K562 (cell line): ENCODE results near the gene CCR8. TPM values are rescaled to one million over a fixed set of nuclear protein-coding genes. Genes with fewer than 3 reads are reported as not detected.

Source experiments
- ATAC-seq: fragments of 200-7000 bp; cut with Tn5 transposase; 3 replicates; pipeline ENCODE4 v1.9.1; 2020; ENCODE audit warnings: moderate library complexity
- BruUV-seq: library from RNA; stranded (reverse); fragments of 400-500 nt; replicated peaks from 2 replicates; lab custom pipeline; 2021; lab: Mats Ljungman, UMichigan
- CTCF ChIA-PET: fragments of 300-600 bp; formaldehyde crosslinking; extraction: SDS; loops from one replicate; lab custom pipeline; 2021; ENCODE audit warnings: low intra/inter-chr PET ratio; lab: Yijun Ruan, JAX
- POLR2A ChIA-PET: fragments of 300-600, 350-650 bp; sonication (Branson Sonifier 250); formaldehyde crosslinking; extraction: SDS; loops from one replicate; lab custom pipeline; 2021; ENCODE audit warnings: antibody characterized with exemption, inconsistent platforms; lab: Yijun Ruan, JAX
- DNase-seq, 4 experiments: peaks; one replicate each; pipeline versions ENCODE4 v3.0.0 to v3.0.0-alpha.2; 2011 to 2018; ENCODE audit warnings: low spot score in 3 of 4, mixed read lengths in 3 of 4; ENCODE audit errors: extremely low read depth in 1 of 4
- FAIRE-seq: peaks from 2 replicates; lab custom pipeline; 2011; peaks lifted over from hg19 to GRCh38; lab: Jason Lieb, UNC
- H2AFZ ChIP-seq: 2 replicates; pipeline ENCODE4 v1.6.0; 2011; ENCODE audit warnings: low read depth, low read length, control low read depth, inconsistent platforms
- H3K27ac ChIP-seq: fragments of 200-600 bp; 3 replicates; pipeline ENCODE4 v1.8.0; 2011; ENCODE audit warnings: low read depth, mild to moderate bottlenecking, control low read depth, inconsistent platforms, low read length, moderate library complexity, mixed read lengths; ENCODE audit errors: extremely low read depth
- H3K27me3 ChIP-seq, 2 experiments: fragments of 300-600 bp in 1 of 2; 2 replicates in 1 of 2; 3 replicates in 1 of 2; pipeline versions ENCODE4 v1.6.0 to v1.8.0; 2011; ENCODE audit warnings: inconsistent platforms in 2 of 2, low read length in 2 of 2, mild to moderate bottlenecking in 1 of 2, mixed read lengths in 1 of 2, moderate library complexity in 1 of 2; ENCODE audit not compliant: control insufficient read depth in 2 of 2, insufficient read depth in 2 of 2
- H3K36me3 ChIP-seq: fragments of 300-600 bp; 3 replicates; pipeline ENCODE4 v1.8.0; 2011; ENCODE audit warnings: mild to moderate bottlenecking, low read length, inconsistent platforms; ENCODE audit not compliant: control insufficient read depth, insufficient read depth
- H3K4me1 ChIP-seq, 2 experiments: fragments of 200-600 bp in 1 of 2; replicated peaks in 1 of 2; 2 replicates in 1 of 2; 3 replicates in 1 of 2; pipeline versions ENCODE4 v1.5.1 to v1.8.0; 2011; ENCODE audit warnings: inconsistent platforms in 2 of 2, low read length in 2 of 2, mild to moderate bottlenecking in 1 of 2, mixed read lengths in 1 of 2, moderate library complexity in 1 of 2; ENCODE audit not compliant: control insufficient read depth in 2 of 2, insufficient read depth in 2 of 2
- H3K4me2 ChIP-seq: 2 replicates; pipeline ENCODE4 v1.6.1; 2011; ENCODE audit warnings: low read length, control low read depth, inconsistent platforms, mixed read lengths; ENCODE audit not compliant: insufficient read depth
- H3K4me3 ChIP-seq: fragments of 200-600 bp; sonication (generic), shearing (Covaris generic); 2 replicates; pipeline ENCODE4 v1.5.1; 2016; ENCODE audit warnings: control low read depth, inconsistent platforms
- H3K79me2 ChIP-seq: fragments of 200-600 bp; 3 replicates; pipeline ENCODE4 v1.8.0; 2011; ENCODE audit warnings: low read length, inconsistent platforms; ENCODE audit not compliant: control insufficient read depth, insufficient read depth
- H3K9ac ChIP-seq, 2 experiments: 2 replicates each; pipeline versions ENCODE4 v1.6.0 to v1.6.1; 2011; ENCODE audit warnings: low read depth in 2 of 2, low read length in 2 of 2, control low read depth in 1 of 2, inconsistent platforms in 1 of 2, mild to moderate bottlenecking in 1 of 2, mixed read lengths in 1 of 2; ENCODE audit not compliant: insufficient read depth in 1 of 2
- H3K9me1 ChIP-seq: one replicate; pipeline ENCODE4 v1.6.0; 2011; ENCODE audit warnings: inconsistent platforms, mild to moderate bottlenecking, low read length, moderate library complexity; ENCODE audit not compliant: control insufficient read depth, insufficient read depth
- H3K9me3 ChIP-seq: replicated peaks from 2 replicates; pipeline ENCODE4 v1.5.1; 2011; ENCODE audit warnings: low read depth, low read length, inconsistent platforms; ENCODE audit not compliant: control insufficient read depth, insufficient read depth
- H4K20me1 ChIP-seq: replicated peaks from 2 replicates; pipeline ENCODE4 v1.6.1; 2011; ENCODE audit warnings: low read length, inconsistent platforms, mixed read lengths; ENCODE audit not compliant: control insufficient read depth, insufficient read depth
- ESRRA ChIP-seq: fragments of 450-650 bp; IDR thresholded peaks from 2 replicates; pipeline ENCODE4 v1.6.1; 2014; ENCODE audit warnings: low read depth, mild to moderate bottlenecking, moderate library complexity, borderline replicate concordance
- GTF3C2 ChIP-seq: IDR thresholded peaks from 3 replicates; pipeline ENCODE4 v1.6.1; 2011; ENCODE audit warnings: borderline replicate concordance, mild to moderate bottlenecking, moderate library complexity; ENCODE audit not compliant: insufficient read length; ENCODE audit errors: extremely low read depth
- NFIX ChIP-seq: fragments of 250-450 bp; sonication (Bioruptor Pico); IDR thresholded peaks from 2 replicates; pipeline ENCODE4 v1.4.0; 2020; ENCODE audit warnings: low read depth, mild to moderate bottlenecking, moderate library complexity
- PTBP1 ChIP-seq: fragments of 200-400 bp; formaldehyde crosslinking; IDR thresholded peaks from 2 replicates; pipeline ENCODE4 v1.6.1; 2017; ENCODE audit warnings: low read depth, low read length
- PYGO2 ChIP-seq: fragments of 450-650 bp; IDR thresholded peaks from 2 replicates; pipeline ENCODE4 v1.6.1; 2016; ENCODE audit warnings: mild to moderate bottlenecking, missing genetic modification characterization, moderate library complexity, missing compliant biosample characterization
- ZBED1 ChIP-seq: IDR thresholded peaks from 2 replicates; pipeline ENCODE4 v1.6.1; 2014
- ZNF347 ChIP-seq: fragments of 450-650 bp; formaldehyde crosslinking; IDR thresholded peaks from 2 replicates; pipeline ENCODE4 v1.4.0; 2020; ENCODE audit warnings: low read depth, mild to moderate bottlenecking, moderate library complexity
- WGBS: fragments of 100-300 bp; shearing (Covaris generic); methylation state at CpG from one replicate; pipeline ENCODE4 v1.1.6; 2016; ENCODE audit warnings: low coverage, mixed read lengths; ENCODE audit not compliant: insufficient coverage; ENCODE audit errors: missing lambda C conversion rate; 5-methylcytosine and 5-hydroxymethylcytosine counted together
- in situ Hi-C: fragments of 300-500 bp; cut with MboI; formaldehyde crosslinking; loops from 4 replicates; pipeline ENCODE4 v1.15.0; 2018; ENCODE audit warnings: inconsistent platforms, mixed read lengths
- intact Hi-C: fragments of 100-400 bp; cut with micrococcal nuclease; formaldehyde crosslinking; loops from 2 replicates; pipeline ENCODE4 v1.14.2; 2022
- polyA plus RNA-seq, 8 experiments: library from polyadenylated mRNA; depleted of rRNA in 4 of 8; stranded (reverse) in 5 of 8; unstranded in 3 of 8; fragments of >200 nt; fragmentation: Nextera tagmentation in 2 of 8; fragmentation: Illumina TruSeq in 1 of 8; extraction: Ambion mirVana in 2 of 8; extraction: Trizol in 1 of 8; gene quantifications; 2 replicates each; pipeline versions ENCODE4 v1.2.1 to v1.2.3, GENCODE V29; 2011 to 2014; ENCODE audit warnings: inconsistent platforms in 1 of 8, missing spikeins in 1 of 8
- total RNA-seq, 7 experiments: library from RNA; depleted of rRNA in 6 of 7; stranded (reverse); fragments of >200 nt in 6 of 7; fragmentation: Illumina TruSeq in 2 of 7; extraction: Trizol in 2 of 7; gene quantifications; 2 replicates each; pipeline versions ENCODE4 v1.2.1 to v1.2.3, GENCODE V29; 2011 to 2021; ENCODE audit warnings: low replicate concordance in 1 of 7

Gene CCR8
- total and polyA plus RNA-seq, 9 of the 15 experiments (the other 6 are each of a cell fraction or from before 2014, with no cell fraction given), result not detected

DNA sequence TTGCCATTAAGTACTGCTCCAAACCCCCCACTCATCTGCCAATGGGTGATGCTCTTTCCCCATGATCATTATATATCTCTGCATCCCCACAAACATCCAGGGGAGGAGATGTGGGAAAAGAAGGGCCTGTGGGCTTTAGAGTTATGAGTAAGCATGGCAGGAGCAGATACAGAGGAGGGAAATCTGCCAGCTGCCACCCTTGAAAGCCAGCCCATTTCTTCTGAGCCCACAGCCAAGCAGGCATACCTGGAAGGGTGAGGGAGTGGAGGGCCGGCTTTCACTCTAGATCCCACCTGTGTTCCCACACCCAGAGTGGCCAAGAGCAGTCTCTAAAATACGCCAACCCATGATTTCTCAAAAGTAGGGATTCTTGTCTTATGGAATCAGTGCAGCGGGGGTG is 51.9 kb downstream of the CCR8 start:
- ATAC-seq (no peak), FAIRE-seq (no peak), DNase-seq (no peak)
- BruUV-seq, result no TSS peak
- in situ Hi-C loops, result loop anchor here (10.0 kb wide), 1 partner anchor 257 kb away; no protein-coding TSS in a partner anchor
- Histone ChIP-seq H3K4me2 (no peak overlapping the region), H3K36me3 (peaks cover 7% of the 10 kb centered on the region; the same call in 2 of the 3 replicates), H3K9me3 (no peaks in the 10 kb centered on the region), H3K27ac (no peak overlapping the region), H3K9ac (no peak overlapping the region), H3K4me1 (peaks cover 20 to 32% of the 10 kb centered on the region in 2 experiments), H3K4me3 (no peak overlapping the region), H4K20me1 (peaks cover 9% of the 10 kb centered on the region), H2AFZ (no peak overlapping the region), H3K9me1 (peaks cover under 1% of the 10 kb centered on the region), H3K27me3 (peaks cover 12 to 16% of the 10 kb centered on the region in 2 experiments), H3K79me2 (peaks cover 33% of the 10 kb centered on the region)
- CTCF ChIA-PET, result no interaction called here
- 55% methylated on average over 3 of the region's 3 CpGs for WGBS
- TF ChIP-seq NFIX (CRISPR knock-in tag), result no peak
- TF ChIP-seq GTF3C2, result no peak
- no peak for TF ChIP-seq PTBP1
- no peak for TF ChIP-seq ZBED1
- TF ChIP-seq PYGO2 (tag), result no peak
- TF ChIP-seq ESRRA, result no peak
- TF ChIP-seq ZNF347 (CRISPR knock-in tag), result no peak
- intact Hi-C loops, result loop anchor here (10.0 kb wide), 1 partner anchor 1073 kb away; the partner anchor contains the start of gene RPL14
- POLR2A ChIA-PET, result interaction anchor here (1.0 kb wide), 1 partner anchor 264 kb away, joined by 3 read pairs; no protein-coding TSS in a partner anchor

Other genes with a start within 250 kb of the CCR8 start
Only the 7 nearest of the 8 such genes appear.
- 0.36 and 0.37 TPM in 2 replicates for gene TTC21A, start 222.0 kb upstream of the CCR8 start, total RNA-seq (2014; rRNA removed)
- 0.32 and 0.47 TPM in 2 replicates for gene TTC21A, start 222.0 kb upstream of the CCR8 start, total RNA-seq (2014; rRNA removed; fragmentation: Illumina TruSeq; extraction: Trizol)
- 0.83 and 1.2 TPM in 2 replicates for gene TTC21A, start 222.0 kb upstream of the CCR8 start, total RNA-seq (2015; rRNA removed; fragmentation: Illumina TruSeq; extraction: Trizol)
- 1.4 and 1.7 TPM in 2 replicates for gene TTC21A, start 222.0 kb upstream of the CCR8 start, total RNA-seq (2021)
- gene TTC21A, start 222.0 kb upstream of the CCR8 start, polyA plus RNA-seq (2011; rRNA removed), result 0.84 and 1.1 TPM in 2 replicates
- 0.70 and 0.94 TPM in 2 replicates for gene TTC21A, start 222.0 kb upstream of the CCR8 start, polyA plus RNA-seq (2014; fragmentation: Illumina TruSeq; extraction: Trizol)
- gene TTC21A, start 222.0 kb upstream of the CCR8 start, polyA plus RNA-seq (2014; fragmentation: Nextera tagmentation; extraction: Ambion mirVana), result under 1 TPM; 0.22 to 0.35 TPM
- 0.93 and 1.4 TPM in 2 replicates for gene TTC21A, start 222.0 kb upstream of the CCR8 start, polyA plus RNA-seq (2014; rRNA removed)
- gene CSRNP1, start 176.1 kb upstream of the CCR8 start, total RNA-seq (2014; rRNA removed), result 16.8 and 23.2 TPM in 2 replicates
- gene CSRNP1, start 176.1 kb upstream of the CCR8 start, total RNA-seq (2014; rRNA removed; fragmentation: Illumina TruSeq; extraction: Trizol), result 5.6 and 7.9 TPM in 2 replicates
- 9.2 and 9.8 TPM in 2 replicates for gene CSRNP1, start 176.1 kb upstream of the CCR8 start, total RNA-seq (2015; rRNA removed; fragmentation: Illumina TruSeq; extraction: Trizol)
- gene CSRNP1, start 176.1 kb upstream of the CCR8 start, total RNA-seq (2021), result 18.1 and 18.9 TPM in 2 replicates
- gene CSRNP1, start 176.1 kb upstream of the CCR8 start, polyA plus RNA-seq (2011; rRNA removed), result 14.2 and 14.5 TPM in 2 replicates
- gene CSRNP1, start 176.1 kb upstream of the CCR8 start, polyA plus RNA-seq (2014; fragmentation: Illumina TruSeq; extraction: Trizol), result 12.7 and 13.3 TPM in 2 replicates
- under 1 TPM; 0.72 to 0.89 TPM for gene CSRNP1, start 176.1 kb upstream of the CCR8 start, polyA plus RNA-seq (2014; fragmentation: Nextera tagmentation; extraction: Ambion mirVana)
- gene CSRNP1, start 176.1 kb upstream of the CCR8 start, polyA plus RNA-seq (2014; rRNA removed), result 10.9 and 11.4 TPM in 2 replicates
- gene XIRP1, start 137.1 kb upstream of the CCR8 start, total RNA-seq (2014; rRNA removed), result 0.04 and 0.27 TPM in 2 replicates
- 0.04 TPM in 1 of 2 replicates, not detected in the other for gene XIRP1, start 137.1 kb upstream of the CCR8 start, total RNA-seq (2014; rRNA removed; fragmentation: Illumina TruSeq; extraction: Trizol)
- gene XIRP1, start 137.1 kb upstream of the CCR8 start, total RNA-seq (2015; rRNA removed; fragmentation: Illumina TruSeq; extraction: Trizol), result 0.04 TPM in 1 of 2 replicates, not detected in the other
- gene XIRP1, start 137.1 kb upstream of the CCR8 start, total RNA-seq (2021), result 0.04 and 0.09 TPM in 2 replicates
- gene XIRP1, start 137.1 kb upstream of the CCR8 start, polyA plus RNA-seq (2011; rRNA removed), result 0.04 and 0.11 TPM in 2 replicates
- 0.03 and 0.04 TPM in 2 replicates for gene XIRP1, start 137.1 kb upstream of the CCR8 start, polyA plus RNA-seq (2014; fragmentation: Illumina TruSeq; extraction: Trizol)
- not detected for gene XIRP1, start 137.1 kb upstream of the CCR8 start, polyA plus RNA-seq (2014; fragmentation: Nextera tagmentation; extraction: Ambion mirVana)
- gene XIRP1, start 137.1 kb upstream of the CCR8 start, polyA plus RNA-seq (2014; rRNA removed), result 0.04 and 0.07 TPM in 2 replicates
- gene CX3CR1, start 49.7 kb upstream of the CCR8 start, total RNA-seq (2014; rRNA removed), result not detected in 2 replicates
- not detected in 2 replicates for gene CX3CR1, start 49.7 kb upstream of the CCR8 start, total RNA-seq (2014; rRNA removed; fragmentation: Illumina TruSeq; extraction: Trizol)
- gene CX3CR1, start 49.7 kb upstream of the CCR8 start, total RNA-seq (2015; rRNA removed; fragmentation: Illumina TruSeq; extraction: Trizol), result not detected in 2 replicates
- not detected in 2 replicates for gene CX3CR1, start 49.7 kb upstream of the CCR8 start, total RNA-seq (2021)
- gene CX3CR1, start 49.7 kb upstream of the CCR8 start, polyA plus RNA-seq (2011; rRNA removed), result 0.21 TPM in 1 of 2 replicates, not detected in the other
- gene CX3CR1, start 49.7 kb upstream of the CCR8 start, polyA plus RNA-seq (2014; fragmentation: Illumina TruSeq; extraction: Trizol), result not detected in 2 replicates
- gene CX3CR1, start 49.7 kb upstream of the CCR8 start, polyA plus RNA-seq (2014; fragmentation: Nextera tagmentation; extraction: Ambion mirVana), result not detected
- gene CX3CR1, start 49.7 kb upstream of the CCR8 start, polyA plus RNA-seq (2014; rRNA removed), result 0.03 TPM in 1 of 2 replicates, not detected in the other
- 26.9 and 33.1 TPM in 2 replicates for gene SLC25A38, start 53.7 kb downstream of the CCR8 start, total RNA-seq (2014; rRNA removed)
- 26.6 and 28.6 TPM in 2 replicates for gene SLC25A38, start 53.7 kb downstream of the CCR8 start, total RNA-seq (2014; rRNA removed; fragmentation: Illumina TruSeq; extraction: Trizol)
- gene SLC25A38, start 53.7 kb downstream of the CCR8 start, total RNA-seq (2015; rRNA removed; fragmentation: Illumina TruSeq; extraction: Trizol), result 30.6 and 31.8 TPM in 2 replicates
- 37.5 and 39.5 TPM in 2 replicates for gene SLC25A38, start 53.7 kb downstream of the CCR8 start, total RNA-seq (2021)
- 50.9 and 51.1 TPM in 2 replicates for gene SLC25A38, start 53.7 kb downstream of the CCR8 start, polyA plus RNA-seq (2011; rRNA removed)
- 38.3 and 39.1 TPM in 2 replicates for gene SLC25A38, start 53.7 kb downstream of the CCR8 start, polyA plus RNA-seq (2014; fragmentation: Illumina TruSeq; extraction: Trizol)
- 10 to 100 TPM; 13.5 to 16.5 TPM for gene SLC25A38, start 53.7 kb downstream of the CCR8 start, polyA plus RNA-seq (2014; fragmentation: Nextera tagmentation; extraction: Ambion mirVana)
- 44.0 and 48.2 TPM in 2 replicates for gene SLC25A38, start 53.7 kb downstream of the CCR8 start, polyA plus RNA-seq (2014; rRNA removed)
- 2,954 and 3,368 TPM in 2 replicates for gene RPSA, start 77.0 kb downstream of the CCR8 start, total RNA-seq (2014; rRNA removed)
- gene RPSA, start 77.0 kb downstream of the CCR8 start, total RNA-seq (2014; rRNA removed; fragmentation: Illumina TruSeq; extraction: Trizol), result 2,627 and 2,725 TPM in 2 replicates
- 2,157 and 2,290 TPM in 2 replicates for gene RPSA, start 77.0 kb downstream of the CCR8 start, total RNA-seq (2015; rRNA removed; fragmentation: Illumina TruSeq; extraction: Trizol)
- 2,714 and 2,919 TPM in 2 replicates for gene RPSA, start 77.0 kb downstream of the CCR8 start, total RNA-seq (2021)
- gene RPSA, start 77.0 kb downstream of the CCR8 start, polyA plus RNA-seq (2011; rRNA removed), result 4,272 and 5,659 TPM in 2 replicates
- 3,113 and 3,517 TPM in 2 replicates for gene RPSA, start 77.0 kb downstream of the CCR8 start, polyA plus RNA-seq (2014; fragmentation: Illumina TruSeq; extraction: Trizol)
- gene RPSA, start 77.0 kb downstream of the CCR8 start, polyA plus RNA-seq (2014; fragmentation: Nextera tagmentation; extraction: Ambion mirVana), result 1,000 to 10,000 TPM; 2,672 to 2,730 TPM
- 3,291 and 3,996 TPM in 2 replicates for gene RPSA, start 77.0 kb downstream of the CCR8 start, polyA plus RNA-seq (2014; rRNA removed)
- not detected in 2 replicates for gene MOBP, start 138.0 kb downstream of the CCR8 start, total RNA-seq (2014; rRNA removed)
- 0.06 and 0.11 TPM in 2 replicates for gene MOBP, start 138.0 kb downstream of the CCR8 start, total RNA-seq (2014; rRNA removed; fragmentation: Illumina TruSeq; extraction: Trizol)
- 0.04 TPM in 1 of 2 replicates, not detected in the other for gene MOBP, start 138.0 kb downstream of the CCR8 start, total RNA-seq (2015; rRNA removed; fragmentation: Illumina TruSeq; extraction: Trizol)
- gene MOBP, start 138.0 kb downstream of the CCR8 start, total RNA-seq (2021), result 0.13 and 0.33 TPM in 2 replicates
- gene MOBP, start 138.0 kb downstream of the CCR8 start, polyA plus RNA-seq (2011; rRNA removed), result 0.04 TPM in 1 of 2 replicates, not detected in the other
- gene MOBP, start 138.0 kb downstream of the CCR8 start, polyA plus RNA-seq (2014; fragmentation: Illumina TruSeq; extraction: Trizol), result 0.09 and 0.15 TPM in 2 replicates
- gene MOBP, start 138.0 kb downstream of the CCR8 start, polyA plus RNA-seq (2014; fragmentation: Nextera tagmentation; extraction: Ambion mirVana), result under 1 TPM in 1 of 2 experiments, not detected in 1; 0.10 TPM
- 0.25 TPM in 1 of 2 replicates, not detected in the other for gene MOBP, start 138.0 kb downstream of the CCR8 start, polyA plus RNA-seq (2014; rRNA removed)